MCF 10A (cell line): Measurements from ENCODE around the gene ETV3. TPM values are rescaled to one million over a fixed set of nuclear protein-coding genes. Genes with fewer than 3 reads are reported as not detected.
A peak's percentile ranks its signal among the peaks of the same experiment; 100 is the strongest.
"Not testable (repeated sequence)": the region's sequence is repeated elsewhere in the genome, so short reads cannot be mapped to it uniquely, and the experiment has no call there.

Experiments used
- Bru-seq: library from RNA; stranded (reverse); fragments of 400-500 nt; gene quantifications from one replicate; lab custom pipeline; 2021; lab: Mats Ljungman, UMichigan
- BruChase-seq, 2 experiments: library from RNA; stranded (reverse); fragments of 400-500 nt; gene quantifications; one replicate each; lab custom pipeline; 2021; lab: Mats Ljungman, UMichigan
- BruUV-seq: library from RNA; stranded (reverse); fragments of 400-500 nt; replicated peaks from 2 replicates; lab custom pipeline; 2021; lab: Mats Ljungman, UMichigan
- CTCF ChIA-PET: fragments of 300-600 bp; sonication (Branson Sonifier 250); formaldehyde crosslinking; extraction: SDS; loops from one replicate; lab custom pipeline; 2021; ENCODE audit warnings: antibody characterized with exemption, inconsistent platforms; lab: Yijun Ruan, JAX
- POLR2A ChIA-PET: fragments of 300-600, 350-650 bp; sonication (Branson Sonifier 250); formaldehyde crosslinking; extraction: SDS; loops from one replicate; lab custom pipeline; 2020; ENCODE audit warnings: antibody characterized with exemption, inconsistent platforms; lab: Yijun Ruan, JAX
- DNase-seq: peaks from one replicate; pipeline ENCODE4 v3.0.0-alpha.2; 2018; ENCODE audit not compliant: unreplicated experiment
- H3K27ac Mint-ChIP-seq: one replicate; pipeline ENCODE4 v1.8.0; 2022; ENCODE audit warnings: mild to moderate bottlenecking, low read depth, mixed read lengths; ENCODE audit not compliant: unreplicated experiment
- H3K27me3 Mint-ChIP-seq: one replicate; pipeline ENCODE4 v1.8.0; 2022; ENCODE audit warnings: mixed read lengths; ENCODE audit not compliant: insufficient read depth, unreplicated experiment
- H3K36me3 Mint-ChIP-seq: one replicate; pipeline ENCODE4 v1.8.0; 2022; ENCODE audit warnings: mild to moderate bottlenecking, moderate library complexity, mixed read lengths; ENCODE audit not compliant: insufficient read depth, unreplicated experiment
- H3K4me1 Mint-ChIP-seq: one replicate; pipeline ENCODE4 v1.8.0; 2022; ENCODE audit warnings: mixed read lengths; ENCODE audit not compliant: insufficient read depth, unreplicated experiment
- H3K4me3 Mint-ChIP-seq: one replicate; pipeline ENCODE4 v1.8.0; 2022; ENCODE audit warnings: mild to moderate bottlenecking, moderate library complexity, mixed read lengths; ENCODE audit not compliant: unreplicated experiment
- H3K9me3 Mint-ChIP-seq: one replicate; pipeline ENCODE4 v1.8.0; 2022; ENCODE audit warnings: mixed read lengths; ENCODE audit not compliant: unreplicated experiment
- intact Hi-C: fragments of 100-400 bp; cut with micrococcal nuclease; formaldehyde crosslinking; loops from 2 replicates; pipeline ENCODE4 v1.14.1; 2022
- long read RNA-seq: library from polyadenylated mRNA; stranded (forward); transcript quantifications from one replicate; pipeline ENCODE4 v2.0.0, GENCODE V29; 2022
- total RNA-seq: library from RNA; stranded (reverse); gene quantifications from 2 replicates; pipeline ENCODE4 v1.2.3, GENCODE V29; 2022
- TF ChIP-seq, protein P1 (sequence below): fragments of 200-600 bp; IDR thresholded peaks from one replicate; pipeline ENCODE4 v1.8.0; 2022; ENCODE audit warnings: antibody characterized with exemption, mild to moderate bottlenecking; ENCODE audit not compliant: unreplicated experiment

ETV3 gene
- 28.6 and 35.0 TPM in 2 replicates for total RNA-seq
- Bru-seq, nascent RNA = percentile 92 among the genes with signal in this experiment
- percentile 82 among the genes with signal in this experiment for BruChase-seq, experiment 1, labeled RNA remaining after a 6-hour chase
- BruChase-seq, experiment 2, labeled RNA remaining after a 2-hour chase = percentile 97 among the genes with signal in this experiment
- long read RNA-seq, full-length matches to known transcripts = 1 of 6 reads
- long read RNA-seq, partial matches to known transcripts = 0 of 6 reads
- long read RNA-seq, other reads (novel, unspliced or antisense) = 5 of 6 reads

DNA sequence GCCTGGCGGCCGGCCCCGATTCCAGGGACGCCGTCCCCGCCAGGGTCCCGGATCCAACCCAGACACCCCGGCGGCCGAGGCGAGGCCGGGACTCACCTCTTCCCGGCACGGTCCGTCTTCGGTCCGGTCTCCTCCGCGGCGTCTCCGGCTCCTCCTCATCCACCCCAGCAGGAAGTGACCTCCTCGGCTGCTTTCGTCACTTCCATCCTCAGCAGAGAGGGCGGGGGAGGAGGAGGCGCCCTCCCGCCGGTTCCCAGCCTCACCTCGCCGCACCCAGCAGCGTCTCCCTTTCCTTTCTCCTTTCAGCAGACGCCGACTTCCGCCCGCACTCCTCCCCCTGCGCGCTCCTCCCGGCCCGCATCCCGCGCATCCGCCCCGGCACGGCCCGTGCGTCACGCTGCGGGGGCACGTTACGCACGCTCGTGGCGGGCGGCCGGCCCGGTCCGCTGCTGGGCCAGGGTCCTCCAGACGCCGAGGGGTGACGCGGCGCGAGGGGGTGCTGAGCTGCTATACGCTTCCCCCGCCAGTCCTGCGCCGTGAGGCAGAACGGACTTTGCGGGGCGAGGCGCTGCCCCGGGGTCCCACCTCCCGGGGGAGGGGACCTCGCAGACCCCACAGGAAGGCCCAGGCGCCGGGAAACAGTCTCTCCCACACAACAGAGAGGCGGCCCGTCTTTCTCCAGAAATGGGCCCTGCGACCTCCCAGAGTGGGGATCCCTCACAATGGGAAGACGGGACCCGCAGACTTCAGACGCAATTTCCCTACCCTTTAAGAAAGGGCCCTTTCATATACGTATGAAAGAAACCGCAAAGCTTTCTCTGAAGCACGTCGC lies at the start of gene ETV3:
TSS of gene ETV3 (minus strand) at position 176 of the 832 bp plus-strand sequence. CDS start 2,043 bp downstream, outside the sequence.
- CTCF ChIA-PET = interaction anchor here (0.6 to 19.9 kb wide), 6 partner anchors 9 to 241 kb away, joined by 3 to 419 read pairs (median 3); no protein-coding TSS in a partner anchor
- Mint-ChIP-seq H3K27ac (peak within 1 kb of the TSS; percentile 76), H3K27me3 (no peaks in the 10 kb centered on the region), H3K36me3 (peaks cover 29% of the 10 kb centered on the region), H3K4me3 (peak within 1 kb of the TSS; percentile 79), H3K4me1 (peaks cover 29% of the 10 kb centered on the region), H3K9me3 (no peaks in the 10 kb centered on the region)
- TF ChIP-seq, protein P1, sequence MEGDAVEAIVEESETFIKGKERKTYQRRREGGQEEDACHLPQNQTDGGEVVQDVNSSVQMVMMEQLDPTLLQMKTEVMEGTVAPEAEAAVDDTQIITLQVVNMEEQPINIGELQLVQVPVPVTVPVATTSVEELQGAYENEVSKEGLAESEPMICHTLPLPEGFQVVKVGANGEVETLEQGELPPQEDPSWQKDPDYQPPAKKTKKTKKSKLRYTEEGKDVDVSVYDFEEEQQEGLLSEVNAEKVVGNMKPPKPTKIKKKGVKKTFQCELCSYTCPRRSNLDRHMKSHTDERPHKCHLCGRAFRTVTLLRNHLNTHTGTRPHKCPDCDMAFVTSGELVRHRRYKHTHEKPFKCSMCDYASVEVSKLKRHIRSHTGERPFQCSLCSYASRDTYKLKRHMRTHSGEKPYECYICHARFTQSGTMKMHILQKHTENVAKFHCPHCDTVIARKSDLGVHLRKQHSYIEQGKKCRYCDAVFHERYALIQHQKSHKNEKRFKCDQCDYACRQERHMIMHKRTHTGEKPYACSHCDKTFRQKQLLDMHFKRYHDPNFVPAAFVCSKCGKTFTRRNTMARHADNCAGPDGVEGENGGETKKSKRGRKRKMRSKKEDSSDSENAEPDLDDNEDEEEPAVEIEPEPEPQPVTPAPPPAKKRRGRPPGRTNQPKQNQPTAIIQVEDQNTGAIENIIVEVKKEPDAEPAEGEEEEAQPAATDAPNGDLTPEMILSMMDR = no peak
- BruUV-seq = TSS peak; percentile 74
- intact Hi-C loops = loop anchor here (1.0 to 5.0 kb wide), 2 partner anchors 18 to 46 kb away; no protein-coding TSS in a partner anchor
- POLR2A ChIA-PET = interaction anchor here (0.6 to 5.9 kb wide), 13 partner anchors 9 to 1334 kb away, joined by 3 to 64 read pairs (median 3); no protein-coding TSS in a partner anchor
- DNase-seq = peak; percentile 97

DNA sequence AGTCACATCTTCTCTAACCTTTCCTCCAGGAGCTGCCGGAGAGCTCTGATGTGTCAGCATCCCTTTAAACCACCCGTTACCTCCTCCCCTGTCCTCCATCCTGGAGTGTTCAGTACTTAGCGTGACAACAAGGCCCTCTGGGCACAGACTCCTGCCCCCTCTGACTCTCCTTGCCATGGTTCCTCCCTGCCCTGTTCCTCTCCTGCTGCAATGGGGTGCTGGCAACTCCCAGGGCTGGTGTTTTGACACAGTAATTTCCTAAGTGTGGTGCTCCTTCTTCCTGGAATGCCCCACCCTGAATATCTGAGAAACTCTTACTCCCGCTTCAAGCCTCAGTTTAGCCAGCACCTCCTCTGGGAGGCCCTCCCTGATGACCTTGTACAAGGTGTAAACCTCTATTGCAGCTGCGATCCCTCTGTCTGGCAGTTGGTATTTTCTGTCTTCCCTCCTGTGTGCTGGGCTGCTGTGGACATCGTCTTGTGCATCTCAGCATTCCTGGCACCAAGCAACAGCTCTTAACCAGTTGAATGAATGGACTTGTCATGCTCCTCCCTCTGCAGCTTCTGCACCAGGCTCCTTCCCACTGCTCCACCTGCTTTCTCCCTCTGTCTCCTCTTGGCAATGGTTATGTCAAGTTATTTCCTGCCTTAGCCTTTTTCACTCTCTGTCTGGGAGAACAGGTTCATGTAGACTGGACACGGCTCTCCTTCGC lies 48.2 kb upstream of the ETV3 start:
- no peaks in the 10 kb centered on the region for H3K4me1 Mint-ChIP-seq
- intact Hi-C loops = no loop called here
- TF ChIP-seq, protein P1 = no peak
- no peaks in the 10 kb centered on the region for H3K9me3 Mint-ChIP-seq
- H3K27ac Mint-ChIP-seq = no peak overlapping the region
- no peaks in the 10 kb centered on the region for H3K36me3 Mint-ChIP-seq
- DNase-seq = no peak
- no TSS peak for BruUV-seq
- peaks cover 42% of the 10 kb centered on the region for H3K27me3 Mint-ChIP-seq
- H3K4me3 Mint-ChIP-seq = no peak overlapping the region
- ChIA-PET POLR2A (no interaction called here), CTCF (interaction anchor here (1.4 to 7.9 kb wide), 8 partner anchors 9 to 309 kb away, joined by 4 to 75 read pairs (median 10); no protein-coding TSS in a partner anchor)

DNA sequence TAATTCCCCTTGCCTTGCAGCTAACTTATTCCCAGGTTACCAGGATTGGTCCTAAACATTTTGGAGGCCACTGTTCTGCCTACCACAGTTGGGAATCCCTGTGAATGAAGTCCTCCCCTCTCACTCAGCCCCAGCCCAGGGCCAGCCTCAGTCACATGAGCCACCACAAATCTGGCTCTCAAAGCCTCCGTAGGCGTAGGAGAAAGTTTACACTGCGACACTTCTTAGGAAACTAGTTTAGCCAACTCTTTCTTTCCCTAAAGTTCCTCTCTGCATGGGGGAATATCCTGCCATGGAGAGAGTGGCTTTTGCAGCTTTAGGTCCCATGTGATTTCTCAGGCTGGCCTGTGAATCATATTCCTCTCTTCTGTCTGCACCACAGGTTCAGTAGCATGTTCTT lies 45.7 kb upstream of the ETV3 start:
- no peaks in the 10 kb centered on the region for H3K9me3 Mint-ChIP-seq
- H3K4me1 Mint-ChIP-seq = no peaks in the 10 kb centered on the region
- no peak overlapping the region for H3K27ac Mint-ChIP-seq
- DNase-seq = no peak
- TF ChIP-seq, protein P1 = no peak
- intact Hi-C loops = no loop called here
- H3K27me3 Mint-ChIP-seq = peaks cover 52% of the 10 kb centered on the region
- BruUV-seq = no TSS peak
- ChIA-PET CTCF (interaction anchor here (0.9 to 7.9 kb wide), 7 partner anchors 11 to 312 kb away, joined by 3 to 75 read pairs (median 8); no protein-coding TSS in a partner anchor), POLR2A (interaction anchor here (0.7 kb wide), 1 partner anchor 9 kb away, joined by 3 read pairs; no protein-coding TSS in a partner anchor)
- H3K4me3 Mint-ChIP-seq = no peak overlapping the region
- no peaks in the 10 kb centered on the region for H3K36me3 Mint-ChIP-seq

DNA sequence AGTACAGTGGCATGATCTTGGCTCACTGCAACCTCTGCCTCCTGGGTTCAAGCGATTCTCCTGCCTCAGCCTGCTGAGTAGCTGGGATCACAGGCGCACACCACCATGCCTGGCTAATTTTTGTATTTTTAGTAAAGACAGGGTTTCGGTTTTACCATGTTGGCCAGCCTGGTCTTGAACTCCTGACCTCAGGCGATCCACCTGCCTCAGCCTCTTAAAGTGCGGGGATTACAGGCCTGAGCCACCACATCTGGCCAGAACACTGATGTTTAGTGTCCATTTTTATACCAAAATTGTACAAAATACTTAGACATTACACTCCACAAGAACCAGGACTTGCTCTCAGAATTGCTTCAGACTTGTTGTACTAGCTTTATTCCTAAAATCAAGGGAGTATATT lies 44.2 kb upstream of the ETV3 start:
- CTCF ChIA-PET = interaction anchor here (0.6 to 7.9 kb wide), 8 partner anchors 9 to 313 kb away, joined by 3 to 75 read pairs (median 8); no protein-coding TSS in a partner anchor
- H3K4me1 Mint-ChIP-seq, DNase-seq, H3K27ac Mint-ChIP-seq, POLR2A ChIA-PET, H3K36me3 Mint-ChIP-seq, BruUV-seq, H3K4me3 Mint-ChIP-seq, intact Hi-C loops, H3K9me3 Mint-ChIP-seq: not testable (repeated sequence)
- peaks cover 63% of the 10 kb centered on the region for H3K27me3 Mint-ChIP-seq
